HG02571 (cell line): Measurements from ENCODE around the gene RPP40.
"Not testable (repeated sequence)": the region's sequence is repeated elsewhere in the genome, so short reads cannot be mapped to it uniquely, and the experiment has no call there.

Source experiments
- ATAC-seq: cut with Tn5 transposase; IDR thresholded peaks from one replicate; pipeline ENCODE4 v1.9.1; 2021; ENCODE audit warnings: mild to moderate bottlenecking, moderate library complexity; ENCODE audit not compliant: unreplicated experiment

The RPP40 gene

DNA sequence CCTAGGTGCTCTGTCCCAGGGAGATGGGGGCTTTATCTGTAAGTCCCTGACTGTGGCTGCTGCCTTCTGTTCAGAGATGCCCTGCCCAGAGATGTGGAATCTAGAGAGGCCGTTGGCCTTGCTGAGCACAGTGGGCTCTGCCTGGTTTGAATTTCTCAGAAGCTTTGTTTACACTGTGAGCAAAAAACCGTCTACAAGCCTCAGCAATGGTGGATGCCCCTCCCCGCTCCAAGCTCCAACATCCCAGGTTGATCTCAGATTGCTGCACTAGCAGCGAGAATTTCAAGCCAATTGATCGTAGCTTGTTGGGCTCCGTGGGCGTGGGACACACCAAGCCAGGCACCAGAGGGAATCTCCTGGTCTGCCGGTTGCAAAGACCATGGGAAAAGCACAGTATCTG lies 16.3 kb upstream of the RPP40 start:
- ATAC-seq: no peak

DNA sequence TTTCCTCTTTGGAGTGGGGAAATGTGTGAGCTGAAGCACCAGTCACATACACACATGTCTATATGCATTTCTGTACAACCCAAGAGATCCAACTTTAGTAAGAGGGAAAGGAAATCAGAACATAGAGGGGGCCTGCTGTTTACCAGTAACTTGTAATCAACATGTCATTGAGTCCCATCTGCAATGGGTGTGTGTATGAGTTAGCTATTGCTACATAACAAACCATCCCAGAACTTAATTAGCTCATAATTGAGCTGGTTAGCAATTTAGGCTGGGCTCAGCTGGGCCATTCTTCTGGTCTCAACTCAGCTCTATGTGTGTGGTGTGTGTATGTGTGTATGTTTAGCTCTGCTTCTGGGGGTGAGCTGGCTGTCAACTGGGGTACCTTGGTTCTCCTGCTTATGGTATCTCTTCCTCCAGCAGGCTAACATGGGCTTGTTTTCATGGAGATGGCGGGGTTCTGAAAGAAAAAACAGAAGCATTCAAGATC lies 10.3 kb upstream of the RPP40 start:
- no peak for ATAC-seq

DNA sequence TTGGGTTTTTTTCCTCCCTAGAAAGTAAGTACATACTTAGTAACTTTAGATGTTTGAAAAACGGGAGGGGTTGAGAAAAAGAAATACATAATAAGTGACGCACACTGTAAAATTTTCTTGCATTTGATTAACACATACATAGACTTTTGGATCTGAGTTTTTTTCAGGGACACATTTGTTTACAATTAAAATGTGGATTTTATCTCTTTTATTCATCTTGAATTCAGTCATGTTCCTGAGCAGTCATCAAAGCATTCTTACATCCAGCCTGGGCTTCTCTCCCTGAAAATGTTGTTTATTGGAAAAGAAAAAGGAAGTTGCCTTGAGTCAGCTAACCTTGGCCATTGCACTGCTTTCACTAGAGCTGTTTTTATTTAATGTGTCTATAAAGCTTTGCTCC lies 8.7 kb upstream of the RPP40 start:
- ATAC-seq: no peak

DNA sequence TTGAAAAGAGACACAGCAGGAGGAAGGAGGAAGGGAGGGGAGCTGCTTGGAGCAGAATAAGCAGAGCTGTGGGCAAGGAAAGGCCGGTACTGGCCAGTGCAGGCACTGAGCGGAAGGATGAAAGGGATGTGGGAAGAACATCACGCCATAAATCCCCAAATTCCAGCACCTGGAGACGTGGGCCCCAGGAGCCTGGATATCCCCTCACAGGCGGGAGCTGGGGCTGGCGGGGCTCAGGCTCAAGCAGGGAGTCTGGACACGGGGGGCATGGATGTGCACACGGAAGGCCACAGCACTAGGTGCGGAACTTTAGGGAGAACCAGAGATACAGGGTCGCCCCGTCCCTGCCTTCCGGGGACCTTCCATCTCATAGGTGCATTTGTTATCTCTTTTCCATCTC lies 7.5 kb upstream of the RPP40 start:
- no peak for ATAC-seq

DNA sequence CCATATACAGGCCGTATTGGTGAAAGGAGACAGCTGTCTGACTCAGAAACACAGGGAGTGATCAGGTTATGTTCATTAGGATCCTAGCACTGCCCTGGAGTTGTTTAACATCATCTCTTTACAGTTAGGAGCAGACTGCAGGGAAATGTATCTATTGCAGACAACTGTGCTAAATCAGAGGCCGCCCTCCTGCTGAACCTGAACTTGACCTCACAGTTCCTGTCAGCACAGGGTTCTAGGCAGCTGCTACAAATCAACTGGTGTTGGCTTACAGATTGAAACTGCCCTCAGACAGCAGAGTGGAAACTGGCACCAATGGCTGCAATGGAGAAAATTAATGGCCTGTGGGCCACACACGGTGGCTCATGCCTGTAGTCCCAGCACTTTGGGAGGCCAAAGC lies 3.7 kb upstream of the RPP40 start:
- ATAC-seq: no peak

DNA sequence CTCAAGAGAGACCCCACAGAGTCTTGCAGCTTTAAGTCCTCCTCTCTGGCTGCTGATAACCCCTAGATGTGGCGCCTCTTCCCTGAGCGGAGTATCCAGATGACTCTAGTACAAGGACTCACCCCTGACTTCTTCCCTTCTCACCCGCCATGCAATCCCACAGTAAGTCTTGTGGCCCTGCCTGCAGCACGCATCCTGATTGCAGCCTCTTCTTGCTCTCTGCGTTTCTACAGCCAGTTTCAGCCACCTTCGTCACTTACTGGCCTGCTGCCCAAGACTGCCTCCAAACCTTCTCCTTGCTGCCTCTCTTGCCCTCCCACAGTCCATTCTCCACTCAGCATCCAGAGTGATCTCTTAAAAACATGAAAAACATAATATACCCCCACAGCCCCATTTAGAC lies 2.4 kb upstream of the RPP40 start:
- no peak for ATAC-seq

DNA sequence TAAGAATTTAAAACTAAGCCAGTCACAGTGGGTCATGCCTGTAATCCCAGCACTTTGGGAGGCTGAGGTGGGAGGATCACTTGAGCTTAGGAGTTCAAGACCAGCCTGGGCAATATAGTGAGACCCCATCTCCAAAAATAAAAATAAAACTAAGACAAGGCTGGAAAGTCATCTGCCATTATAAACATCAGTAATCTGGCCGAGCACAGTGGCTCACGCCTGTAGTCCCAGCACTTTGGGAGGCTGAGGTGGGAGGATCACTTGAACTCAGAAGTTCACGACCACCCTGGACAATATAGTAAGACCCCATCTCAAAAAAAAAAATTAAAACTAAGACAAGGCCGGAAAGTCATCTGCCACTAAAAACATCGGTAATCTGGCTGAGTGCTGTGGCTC lies 1.2 kb upstream of the RPP40 start:
- ATAC-seq: not testable (repeated sequence)

DNA sequence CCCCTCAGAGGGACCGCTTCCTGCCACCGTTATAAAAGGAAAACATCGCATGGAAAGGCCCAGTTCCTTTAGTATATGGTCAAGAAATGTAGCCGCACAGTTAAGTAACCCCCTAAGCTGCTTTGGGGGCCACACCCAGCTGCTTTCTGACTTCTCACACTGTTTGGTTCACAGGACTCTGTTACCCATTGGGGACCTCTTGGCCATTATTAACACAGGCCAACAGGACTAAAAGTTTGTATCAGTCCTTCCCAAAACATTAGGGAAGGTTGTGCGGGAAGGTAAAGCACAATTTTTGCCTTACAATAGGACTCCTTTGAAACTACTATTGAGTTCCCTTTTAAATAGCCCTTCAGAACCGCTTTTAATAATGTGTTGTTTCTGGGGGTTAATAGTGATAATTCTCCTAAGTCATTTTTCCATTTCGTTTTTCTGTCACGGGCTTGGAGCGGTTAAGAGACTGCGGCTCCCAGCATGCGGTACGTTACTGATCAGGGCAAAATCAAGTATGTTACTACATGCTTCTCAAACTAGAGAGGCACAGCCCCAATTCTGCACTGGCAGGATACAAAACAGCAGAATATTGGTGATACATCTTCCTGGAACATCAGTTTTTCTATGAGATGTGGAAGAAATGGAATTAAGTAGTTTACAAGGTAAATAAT lies 668 bp upstream of the RPP40 start:
- ATAC-seq: no peak

DNA sequence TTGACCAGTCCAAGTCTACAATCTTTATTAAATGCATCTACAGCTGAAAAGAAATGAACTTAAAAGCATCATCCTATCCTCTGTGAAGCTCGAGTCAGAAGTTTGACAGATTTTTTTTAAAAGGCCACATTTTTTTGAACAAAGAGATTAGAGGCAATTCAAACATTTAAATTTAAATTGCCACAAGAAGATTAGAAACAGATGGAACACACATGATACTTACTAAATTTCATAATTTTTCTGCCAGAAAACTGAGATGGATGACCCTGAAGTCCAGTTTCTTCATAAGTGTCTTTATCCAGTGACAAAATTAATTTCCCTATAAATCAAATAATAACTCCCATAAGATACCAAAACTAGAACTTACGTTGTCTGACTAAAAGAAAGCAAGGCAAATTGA lies 4.3 kb downstream of the RPP40 start:
- no peak for ATAC-seq

DNA sequence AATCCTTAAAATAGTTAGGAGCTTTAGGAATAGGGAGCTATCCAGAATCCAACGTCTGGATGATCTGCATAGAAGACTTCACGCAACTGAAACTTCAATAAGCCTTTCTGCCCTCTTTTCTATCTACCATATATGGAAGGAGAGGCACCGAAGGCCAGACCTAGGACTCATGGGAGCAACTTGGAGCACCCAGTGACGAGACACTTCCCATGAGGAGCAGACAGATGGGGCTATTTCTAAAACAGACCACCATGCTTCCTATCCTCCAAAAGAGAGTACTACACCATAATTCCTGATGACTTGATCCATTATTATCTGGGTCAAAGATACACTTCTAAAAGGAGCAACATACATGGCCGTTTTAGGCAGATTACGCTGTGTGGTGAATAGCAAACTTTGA lies 6.0 kb downstream of the RPP40 start:
- no peak for ATAC-seq

DNA sequence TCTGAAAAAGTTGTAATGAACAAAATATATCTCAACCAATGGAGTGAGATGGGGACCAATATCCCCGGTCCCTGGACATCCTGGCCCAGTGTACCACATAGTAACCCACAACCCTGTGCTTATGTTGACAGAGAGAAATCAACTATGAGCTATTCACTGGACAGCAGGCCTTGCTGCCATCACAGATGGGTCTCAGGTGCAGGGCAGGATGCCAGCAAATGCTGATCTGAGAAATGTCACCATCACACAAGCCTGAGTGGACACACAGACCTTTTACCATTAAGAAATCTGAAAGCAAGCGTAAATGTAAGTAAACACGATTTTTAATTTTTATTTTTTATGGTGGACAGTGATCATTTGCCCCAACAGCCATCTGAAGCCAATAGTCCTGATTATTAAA lies 9.1 kb downstream of the RPP40 start:
- no peak for ATAC-seq

DNA sequence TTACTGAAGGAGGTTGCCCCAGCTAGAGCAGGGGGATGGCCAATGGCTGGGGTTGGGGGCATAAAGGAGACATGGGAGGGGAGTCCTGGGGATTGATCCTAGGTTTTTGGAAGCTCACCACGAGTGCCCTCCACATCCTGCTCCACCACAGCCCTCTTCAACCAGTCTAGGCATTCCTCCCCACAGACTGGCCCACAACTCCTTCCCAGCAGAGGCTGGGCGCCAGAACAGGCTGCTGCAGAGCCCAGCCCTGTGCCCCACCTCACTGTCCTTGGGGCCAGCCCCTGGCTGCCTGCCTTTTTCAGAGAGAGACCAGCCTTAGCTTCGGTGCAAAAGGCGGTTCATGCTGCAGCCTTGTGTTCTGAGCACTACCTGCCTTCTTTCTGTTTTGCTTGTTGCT lies 16.4 kb downstream of the RPP40 start:
- ATAC-seq: no peak

DNA sequence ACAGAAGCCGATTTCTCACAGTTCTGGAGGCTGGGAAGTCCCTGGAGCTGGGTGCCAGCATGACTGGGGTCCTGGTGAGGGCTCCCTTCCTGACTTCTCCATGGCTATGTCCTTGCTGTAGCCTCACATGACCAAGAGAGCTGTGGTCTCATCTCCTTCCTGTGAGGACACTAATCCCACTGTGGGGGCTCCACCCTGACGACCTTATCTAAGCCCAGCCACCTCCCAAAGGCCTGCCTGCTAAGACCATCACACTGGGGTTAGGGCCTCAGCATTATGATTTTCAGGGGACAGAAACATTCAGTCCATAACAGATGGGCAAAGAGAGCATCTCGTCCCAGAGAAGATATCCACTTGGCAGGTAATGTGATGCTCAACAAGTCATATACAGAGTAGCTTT lies 16.8 kb downstream of the RPP40 start:
- no peak for ATAC-seq

DNA sequence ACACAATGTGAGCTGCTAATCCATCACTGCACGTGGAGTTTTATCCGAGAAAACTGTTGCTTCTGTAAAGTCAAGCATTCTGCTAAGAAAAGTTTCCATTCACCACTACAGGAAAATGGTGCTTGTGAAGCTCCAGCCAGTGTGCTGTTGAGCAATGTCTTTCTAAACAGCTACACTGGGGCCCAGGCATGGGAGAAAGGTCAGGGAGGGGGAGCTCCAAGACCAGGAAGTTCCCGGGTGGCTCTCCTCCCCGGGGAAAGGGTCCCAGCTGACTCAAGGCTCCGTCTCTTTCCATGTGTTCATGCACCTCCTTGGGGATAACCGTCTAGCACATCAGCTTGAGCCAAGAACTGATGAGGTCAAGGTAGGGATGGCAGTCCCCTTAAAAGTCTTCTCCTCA lies 20.5 kb downstream of the RPP40 start:
- ATAC-seq: no peak

DNA sequence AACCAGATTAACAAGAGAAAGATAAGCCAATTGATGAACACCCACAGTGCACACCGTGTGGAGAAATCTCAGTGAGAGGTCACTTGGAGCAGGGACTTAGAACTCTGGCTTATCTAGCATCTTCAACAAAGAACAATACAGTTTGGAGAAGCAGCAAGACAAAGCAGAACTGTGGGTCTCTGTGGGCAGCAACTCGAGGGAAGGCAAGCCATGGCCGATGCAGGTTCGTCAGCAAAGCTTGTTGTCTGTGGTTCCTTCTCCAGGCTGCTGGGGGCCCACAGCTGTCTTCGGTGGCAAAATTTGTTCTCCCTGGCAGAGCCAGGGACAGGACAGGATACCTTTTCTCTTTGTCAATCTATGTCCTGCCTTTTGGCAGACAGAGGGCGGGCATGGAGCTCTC lies 22.1 kb downstream of the RPP40 start:
- no peak for ATAC-seq

DNA sequence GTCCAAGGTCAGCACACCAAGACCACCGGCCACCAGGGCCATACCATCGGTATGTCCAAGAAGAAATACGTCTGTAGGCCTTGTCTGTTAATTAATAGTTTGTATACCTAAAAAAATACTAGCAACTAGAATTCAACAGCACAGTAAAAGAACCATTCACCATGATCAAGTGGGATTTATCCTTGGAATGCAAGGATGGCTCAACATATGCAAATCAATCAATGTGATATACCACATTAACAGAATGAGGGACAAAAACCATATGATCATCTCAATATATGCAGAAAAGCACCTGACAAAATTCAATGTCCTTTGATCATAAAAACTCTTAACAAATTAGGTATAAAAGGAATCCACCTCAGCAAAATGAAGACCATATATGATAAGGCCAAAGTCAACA lies 24.4 kb downstream of the RPP40 start:
- ATAC-seq: no peak

DNA sequence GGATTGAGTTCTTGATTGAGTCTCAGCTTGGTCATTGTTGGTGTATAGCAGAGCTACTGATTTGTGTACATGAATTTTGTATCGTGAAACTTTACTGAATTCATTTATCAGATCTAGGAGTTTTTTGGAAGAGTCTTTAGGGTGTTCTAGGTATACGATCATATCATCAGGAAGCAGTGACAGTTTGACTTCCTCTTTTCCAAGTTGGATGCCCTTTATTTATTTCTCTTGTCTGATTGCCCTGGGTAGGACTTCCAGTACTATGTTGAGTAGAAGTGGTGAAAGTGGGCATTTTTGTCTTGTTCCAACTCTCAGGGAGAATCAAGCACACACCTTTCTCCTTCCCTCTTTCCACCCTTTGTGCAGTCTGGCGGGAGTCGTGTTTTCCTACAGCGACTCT lies 26.4 kb downstream of the RPP40 start:
- ATAC-seq: no peak

DNA sequence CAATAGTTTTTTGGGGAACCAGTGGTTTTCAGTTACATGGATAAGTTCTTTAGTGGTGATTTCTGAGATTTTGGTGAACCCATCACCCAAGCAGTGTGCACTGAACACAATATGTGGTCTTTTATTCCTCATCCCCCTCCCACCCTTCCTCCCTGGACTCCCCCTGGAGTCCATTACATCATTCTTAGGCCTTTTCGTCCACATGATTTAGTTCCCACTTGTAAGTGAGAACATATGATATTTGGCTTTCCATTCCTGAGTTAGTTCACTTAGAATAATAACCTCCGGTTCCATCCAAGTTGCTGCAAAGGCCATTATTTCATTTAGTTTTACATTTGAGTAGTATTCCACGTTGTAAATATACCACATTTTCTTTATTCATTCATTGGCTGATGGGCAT lies 28.3 kb downstream of the RPP40 start:
- ATAC-seq: no peak

DNA sequence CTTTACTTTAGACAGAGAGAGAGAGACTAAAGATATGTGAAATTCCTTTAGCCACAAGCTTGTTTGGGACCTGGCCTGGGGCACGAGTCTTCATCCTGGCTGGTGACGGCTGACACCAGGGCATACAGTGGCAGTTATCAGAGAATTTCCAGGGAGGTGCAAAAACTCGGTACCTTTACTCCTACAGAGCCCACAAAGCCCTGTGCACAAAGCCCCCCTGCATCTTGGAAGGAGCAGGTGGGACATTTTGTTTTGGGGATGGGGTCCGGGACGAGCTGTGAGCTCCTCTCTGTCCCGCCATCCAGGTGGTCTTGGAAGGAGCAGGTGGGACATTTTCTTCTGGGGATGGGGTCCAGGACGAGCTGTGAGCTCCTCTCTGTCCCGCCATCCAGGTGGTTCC lies 28.9 kb downstream of the RPP40 start:
- no peak for ATAC-seq

DNA sequence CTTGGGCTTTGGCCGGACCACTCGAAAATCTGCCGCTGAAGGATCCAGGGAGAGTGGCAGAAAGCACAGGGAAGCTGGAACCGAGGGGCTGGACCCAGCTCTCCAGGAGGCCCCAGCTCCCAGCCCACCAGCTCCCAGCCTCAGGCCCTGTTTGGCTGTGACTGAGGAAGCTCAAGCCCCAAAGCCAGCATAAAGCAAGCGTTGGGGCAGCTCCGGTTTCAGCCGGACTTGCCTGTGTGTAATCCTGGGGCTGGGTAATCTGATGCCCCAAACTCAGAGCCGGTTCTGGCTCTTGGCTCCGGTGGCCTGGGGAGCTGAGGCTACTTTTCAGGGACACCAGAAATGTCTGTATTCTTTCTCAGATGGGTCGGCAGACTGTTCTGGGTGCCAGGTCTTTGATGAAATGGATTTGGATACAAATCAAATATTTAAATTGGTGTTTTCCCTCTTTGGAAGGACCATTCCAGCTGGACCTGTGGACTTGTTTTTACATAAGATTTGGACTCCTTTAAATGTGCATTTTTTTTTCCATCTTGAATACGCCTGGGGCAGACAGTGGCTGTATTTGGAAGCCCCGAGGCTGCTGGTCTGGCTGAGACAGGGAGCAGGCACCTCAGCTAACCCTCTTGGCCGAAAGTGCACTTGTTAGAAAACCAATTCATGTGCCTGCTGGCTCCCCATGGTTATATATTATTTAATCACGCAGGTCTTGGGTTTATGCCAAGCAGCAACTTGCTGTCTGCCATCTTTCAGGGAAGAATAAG lies 29.7 kb downstream of the RPP40 start:
- no peak for ATAC-seq

DNA sequence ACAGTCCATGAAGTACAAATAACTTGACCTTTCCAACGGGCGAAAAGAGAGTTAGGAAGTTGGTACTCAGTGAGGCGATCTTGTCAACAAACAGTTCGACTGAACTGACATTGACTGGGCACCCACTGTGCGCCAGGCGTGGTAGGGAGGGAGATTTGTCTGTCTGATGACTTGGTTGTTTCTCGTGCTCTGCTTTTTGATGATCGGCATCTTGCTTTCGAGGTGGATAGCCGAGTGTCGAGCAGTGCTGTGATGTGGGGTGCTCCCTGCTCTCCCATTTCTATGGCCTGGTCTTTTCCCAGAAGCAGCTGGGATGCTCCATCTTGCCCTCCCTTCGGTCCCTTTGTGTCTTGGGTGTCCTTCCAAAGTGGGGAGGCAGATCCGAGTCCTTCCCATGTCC lies 30.4 kb downstream of the RPP40 start:
- ATAC-seq: no peak

DNA sequence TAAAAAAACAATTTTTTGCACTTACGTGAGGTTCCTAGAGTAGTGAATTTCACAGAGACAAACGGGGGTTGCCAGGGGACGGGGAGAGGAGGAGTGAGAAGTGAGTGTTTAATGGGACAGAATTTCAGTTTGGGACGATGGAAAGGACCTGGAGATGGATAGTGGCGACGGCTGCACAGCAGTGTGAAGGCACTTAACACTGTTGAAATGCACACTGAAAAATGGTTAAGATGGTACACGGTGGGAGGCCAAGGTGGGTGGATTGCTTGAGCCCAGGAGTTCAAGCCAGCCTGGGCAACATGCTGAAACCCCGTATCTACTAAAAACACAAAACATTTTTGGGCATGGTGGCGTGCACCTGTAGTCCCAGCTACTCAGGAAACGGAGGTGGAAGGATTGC lies 31.4 kb downstream of the RPP40 start:
- ATAC-seq: no peak

DNA sequence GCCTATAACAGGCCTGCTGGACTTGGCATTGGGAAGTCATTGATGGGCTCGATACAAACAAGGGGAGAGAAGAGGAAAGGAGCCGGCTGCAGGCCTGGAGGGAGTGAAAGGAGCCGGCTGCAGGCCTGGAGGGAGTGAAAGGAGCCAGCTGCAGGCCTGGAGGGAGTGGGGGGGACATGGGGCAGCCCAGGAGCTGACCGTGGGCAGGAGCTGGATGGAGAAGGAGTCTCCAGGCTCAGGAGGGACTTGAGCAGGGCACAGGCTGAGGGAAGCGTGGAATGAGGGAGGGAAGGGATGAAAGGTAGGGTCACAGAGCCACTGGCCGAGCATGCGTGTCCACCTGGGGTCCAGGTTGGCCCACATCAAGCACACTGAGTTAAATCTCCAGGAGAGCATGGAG lies 32.0 kb downstream of the RPP40 start:
- ATAC-seq: no peak
